HL-60 (cell line): ENCODE measurements around the gene WFDC12.
"Not testable (repeated sequence)": the region's sequence is repeated elsewhere in the genome, so short reads cannot be mapped to it uniquely, and the experiment has no call there.

Experiments
- DNase-seq, 2 experiments: peaks; one replicate each; pipeline ENCODE4 v3.0.0-alpha.2; 2010 to 2020; ENCODE audit warnings: low read depth in 1 of 2, low spot score in 1 of 2
- H3K27ac ChIP-seq: fragments of 250-450 bp; sonication (Bioruptor Pico); replicated peaks from 2 replicates; pipeline ENCODE4 v1.5.1; 2020; ENCODE audit warnings: mild to moderate bottlenecking, moderate library complexity
- H3K27me3 ChIP-seq: fragments of 250-450 bp; sonication (Bioruptor Pico); 2 replicates; pipeline ENCODE4 v1.5.1; 2021; ENCODE audit warnings: mild to moderate bottlenecking, moderate library complexity; ENCODE audit not compliant: insufficient read depth, poor library complexity, severe bottlenecking
- H3K4me3 ChIP-seq: replicated peaks from 2 replicates; pipeline ENCODE4 v1.5.1; 2011; ENCODE audit warnings: mild to moderate bottlenecking, control low read depth, low read length; ENCODE audit not compliant: insufficient read depth
- CTCF ChIP-seq: IDR thresholded peaks from one replicate; pipeline ENCODE4 v1.5.1; 2011; ENCODE audit warnings: low read length, control low read depth, inconsistent platforms; ENCODE audit not compliant: insufficient read depth
- GABPA ChIP-seq: IDR thresholded peaks from 2 replicates; pipeline ENCODE4 v1.6.1; 2012; ENCODE audit warnings: low read depth
- POLR2AphosphoS5 ChIP-seq: IDR thresholded peaks from 2 replicates; pipeline ENCODE4 v1.6.1; 2012; ENCODE audit warnings: low read depth
- REST ChIP-seq: IDR thresholded peaks from 2 replicates; pipeline ENCODE4 v1.6.1; 2012; ENCODE audit warnings: low read depth; ENCODE audit not compliant: insufficient replicate concordance
- SPI1 ChIP-seq: IDR thresholded peaks from 2 replicates; pipeline ENCODE4 v1.6.1; 2012; ENCODE audit warnings: low read depth, mild to moderate bottlenecking, borderline replicate concordance

The WFDC12 gene

GRCh38 chr20:45140836-45141235, 16.6 kb upstream of the WFDC12 start:
- Histone ChIP-seq H3K4me3 (no peak overlapping the region), H3K27me3 (no peaks in the 10 kb centered on the region), H3K27ac (no peak overlapping the region)
- TF ChIP-seq REST (no peak), GABPA (no peak), CTCF (no peak), POLR2AphosphoS5 (no peak), SPI1 (no peak)
- DNase-seq, result no peak

DNA sequence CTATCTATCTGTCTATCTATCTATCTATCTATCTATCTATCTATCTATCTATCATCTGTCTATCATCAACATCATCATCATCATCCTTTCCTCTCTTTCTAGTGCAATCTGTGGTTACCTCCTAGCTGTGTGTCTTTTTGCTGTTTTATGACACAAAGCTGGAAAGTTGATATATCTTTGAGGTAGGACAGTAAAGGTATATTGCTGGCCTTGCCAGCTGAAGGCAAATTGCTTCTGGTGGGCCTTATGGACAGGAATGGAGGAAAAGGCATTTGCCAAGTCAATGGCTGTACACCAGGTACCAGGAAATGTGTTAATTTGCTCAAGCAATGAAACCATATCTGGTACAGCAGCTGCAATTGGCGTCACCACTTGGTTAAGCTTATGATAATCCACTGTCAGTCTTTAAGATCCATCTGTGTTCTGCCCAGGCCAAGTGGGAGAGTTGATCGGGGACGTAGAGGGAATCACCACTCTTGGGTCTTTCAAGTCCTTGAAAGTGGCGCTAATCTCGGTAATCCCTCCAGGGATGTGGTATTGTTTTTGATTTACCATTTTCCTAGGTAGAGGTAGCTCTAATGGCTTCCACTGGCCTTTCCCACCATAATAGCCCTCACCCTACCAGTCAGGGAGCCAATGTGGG, 15.6 kb upstream of the WFDC12 start:
- H3K4me3 ChIP-seq, H3K27me3 ChIP-seq, H3K27ac ChIP-seq, DNase-seq: not testable (repeated sequence)

GRCh38 chr20:45138561-45139300, 14.5 kb upstream of the WFDC12 start:
- DNase-seq, result peak; percentile 47 to 81
- TF ChIP-seq REST (no peak), GABPA (peak; percentile 70), CTCF (peak; percentile 90), SPI1 (no peak), POLR2AphosphoS5 (no peak)
- H3K27me3 ChIP-seq, result no peaks in the 10 kb centered on the region

GRCh38 chr20:45136911-45137310, 12.6 kb upstream of the WFDC12 start:
- TF ChIP-seq REST (no peak), SPI1 (no peak), POLR2AphosphoS5 (no peak), GABPA (no peak), CTCF (no peak)
- no peak for DNase-seq
- no peak overlapping the region for H3K27ac ChIP-seq
- H3K27me3 ChIP-seq, result no peaks in the 10 kb centered on the region
- no peak overlapping the region for H3K4me3 ChIP-seq

More at GRCh38 chr20:45138561-45139300, 14.5 kb upstream of the WFDC12 start:
- Histone ChIP-seq H3K27ac (no peak overlapping the region), H3K4me3 (no peak overlapping the region)
